Lower leg skin (tissue), 4 donors: ENCODE results near the gene CCDC9. TPM values are rescaled to one million over a fixed set of nuclear protein-coding genes. Genes with fewer than 3 reads are reported as not detected.
A peak's percentile ranks its signal among the peaks of the same experiment; 100 is the strongest.

Experiments used
- DNase-seq, 2 donors: peaks; one replicate each; pipeline ENCODE4 v3.0.0-alpha.2; 2019; ENCODE audit warnings: low spot score in 2 of 2
- H3K4me3 ChIP-seq: fragments of 200-600 bp; sonication (generic); 2 replicates; pipeline ENCODE4 v1.5.1; 2017; ENCODE audit warnings: mild to moderate bottlenecking, low read depth; ENCODE audit not compliant: poor library complexity, severe bottlenecking
- POLR2A ChIP-seq, 2 donors: fragments of 450-650 bp; IDR thresholded peaks; one replicate each; pipeline ENCODE4 v1.6.1; 2016 to 2017; ENCODE audit warnings: antibody characterized with exemption in 2 of 2, mild to moderate bottlenecking in 1 of 2, moderate library complexity in 1 of 2
- WGBS, 2 donors: methylation state at CpG; one replicate each; pipeline ENCODE4 v1.1.5; 2018; 5-methylcytosine and 5-hydroxymethylcytosine counted together
- intact Hi-C: fragments of 100-400 bp; cut with DNase I; formaldehyde crosslinking; loops from one replicate; pipeline ENCODE4 v1.15.0; 2023; ENCODE audit warnings: low total_unique reads
- total RNA-seq, 4 donors: library from RNA; depleted of rRNA; stranded (reverse); fragments of >200 nt; gene quantifications; one replicate each; pipeline ENCODE4 v1.1.0, GENCODE V29; 2016
- TF ChIP-seq, protein P1 (sequence below), 3 donors: fragments of 450-650 bp; IDR thresholded peaks; one replicate each; pipeline ENCODE4 v1.5.1; 2016; ENCODE audit warnings: antibody characterized with exemption in 3 of 3, mild to moderate bottlenecking in 3 of 3, moderate library complexity in 2 of 3

CCDC9 gene
- total RNA-seq, 4 donors from 2014 or later = 26.4 to 46.6 (median 33.7) TPM

DNA sequence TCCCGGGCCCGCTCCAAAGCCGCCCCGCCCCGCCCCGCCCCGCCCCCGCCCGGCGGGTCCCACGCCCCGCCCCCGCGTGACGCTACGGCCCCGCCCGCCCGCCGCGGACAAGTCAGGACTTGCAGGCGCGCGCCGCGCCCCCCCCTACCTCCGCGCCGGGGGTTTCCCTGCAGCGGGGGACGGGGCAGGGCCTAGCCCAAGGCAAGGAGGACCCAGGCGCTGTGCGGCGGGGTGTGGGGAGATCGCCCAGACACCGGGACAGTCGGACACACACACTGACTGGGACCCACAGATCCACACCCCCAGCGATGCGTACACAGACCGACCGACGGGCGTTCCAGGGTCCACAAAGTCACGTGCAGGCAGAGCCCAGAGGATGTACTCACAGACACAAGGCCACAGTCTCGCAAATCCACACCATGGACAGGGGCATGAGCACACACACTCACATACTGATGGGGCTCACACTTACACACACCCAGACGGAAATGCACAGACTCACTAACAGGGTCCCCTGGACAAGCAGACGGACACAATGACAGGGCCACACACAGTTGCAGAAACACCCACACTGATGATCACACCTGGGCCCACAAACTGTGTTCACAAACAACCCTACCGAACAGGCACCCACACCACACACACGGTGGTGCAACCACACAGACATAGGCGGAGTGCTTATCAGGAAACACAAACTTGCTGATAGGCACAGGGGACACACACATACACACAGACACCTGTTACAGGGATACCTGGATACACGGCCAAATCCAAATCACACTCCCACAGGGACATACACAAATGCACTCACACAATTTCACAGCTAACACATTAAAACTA lies 24.9 kb upstream of the CCDC9 start:
- intact Hi-C loops = no loop called here
- H3K4me3 ChIP-seq = no peak overlapping the region
- DNase-seq = peak; percentile 74 to 97
- no peak for TF ChIP-seq POLR2A (IDR thresholded peaks at IDR 0.05)
- TF ChIP-seq, protein P1, sequence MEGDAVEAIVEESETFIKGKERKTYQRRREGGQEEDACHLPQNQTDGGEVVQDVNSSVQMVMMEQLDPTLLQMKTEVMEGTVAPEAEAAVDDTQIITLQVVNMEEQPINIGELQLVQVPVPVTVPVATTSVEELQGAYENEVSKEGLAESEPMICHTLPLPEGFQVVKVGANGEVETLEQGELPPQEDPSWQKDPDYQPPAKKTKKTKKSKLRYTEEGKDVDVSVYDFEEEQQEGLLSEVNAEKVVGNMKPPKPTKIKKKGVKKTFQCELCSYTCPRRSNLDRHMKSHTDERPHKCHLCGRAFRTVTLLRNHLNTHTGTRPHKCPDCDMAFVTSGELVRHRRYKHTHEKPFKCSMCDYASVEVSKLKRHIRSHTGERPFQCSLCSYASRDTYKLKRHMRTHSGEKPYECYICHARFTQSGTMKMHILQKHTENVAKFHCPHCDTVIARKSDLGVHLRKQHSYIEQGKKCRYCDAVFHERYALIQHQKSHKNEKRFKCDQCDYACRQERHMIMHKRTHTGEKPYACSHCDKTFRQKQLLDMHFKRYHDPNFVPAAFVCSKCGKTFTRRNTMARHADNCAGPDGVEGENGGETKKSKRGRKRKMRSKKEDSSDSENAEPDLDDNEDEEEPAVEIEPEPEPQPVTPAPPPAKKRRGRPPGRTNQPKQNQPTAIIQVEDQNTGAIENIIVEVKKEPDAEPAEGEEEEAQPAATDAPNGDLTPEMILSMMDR (IDR thresholded peaks at IDR 0.05) = peak in 1 of 3 donors; percentile 49
- WGBS, 2 donors = 5 to 17% methylated on average over 14 to 45 of the region's 51 CpGs

DNA sequence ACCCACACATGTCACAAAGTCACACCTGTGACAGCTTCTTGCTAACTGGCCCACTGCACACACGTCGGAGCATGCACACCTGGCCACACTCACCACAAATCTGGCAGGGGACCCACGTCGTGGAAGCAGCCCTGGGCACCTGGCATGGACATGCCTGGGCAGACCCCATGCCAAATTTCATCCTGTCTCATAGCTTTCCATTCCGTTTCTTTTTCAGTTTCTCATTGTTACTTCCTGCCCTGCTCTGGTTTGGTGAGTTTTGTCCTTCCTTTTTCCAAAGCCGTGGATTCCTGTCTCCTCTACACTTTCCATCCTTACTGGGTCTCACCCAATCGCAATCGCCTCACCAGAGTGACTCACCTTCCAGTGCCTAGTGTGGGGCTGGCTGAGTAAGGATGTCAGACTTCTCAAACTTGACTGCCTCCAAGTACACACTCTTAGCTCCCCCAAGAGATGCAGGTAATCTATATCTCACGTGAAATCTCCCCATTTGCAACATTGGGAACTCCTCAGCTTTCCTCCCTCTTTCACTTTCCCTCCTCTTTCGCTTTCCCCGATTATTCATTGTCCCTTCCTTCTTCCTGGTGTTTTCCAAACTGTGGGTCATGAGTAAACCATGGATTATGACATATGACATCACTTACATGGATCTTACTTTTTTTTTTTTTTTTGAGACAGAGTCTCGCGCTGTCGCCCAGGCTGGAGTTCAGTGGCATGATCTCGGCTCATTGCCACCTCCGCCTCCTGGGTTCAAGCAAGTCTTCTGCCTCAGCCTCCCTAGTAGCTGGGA lies 23.7 kb upstream of the CCDC9 start:
- H3K4me3 ChIP-seq = no peak overlapping the region
- no peak for DNase-seq
- no peak for TF ChIP-seq POLR2A (IDR thresholded peaks at IDR 0.05)
- TF ChIP-seq, protein P1 (IDR thresholded peaks at IDR 0.05) = no peak
- intact Hi-C loops = no loop called here
- WGBS, 2 donors = 22 to 24% methylated on average over 16 of the region's 16 CpGs

DNA sequence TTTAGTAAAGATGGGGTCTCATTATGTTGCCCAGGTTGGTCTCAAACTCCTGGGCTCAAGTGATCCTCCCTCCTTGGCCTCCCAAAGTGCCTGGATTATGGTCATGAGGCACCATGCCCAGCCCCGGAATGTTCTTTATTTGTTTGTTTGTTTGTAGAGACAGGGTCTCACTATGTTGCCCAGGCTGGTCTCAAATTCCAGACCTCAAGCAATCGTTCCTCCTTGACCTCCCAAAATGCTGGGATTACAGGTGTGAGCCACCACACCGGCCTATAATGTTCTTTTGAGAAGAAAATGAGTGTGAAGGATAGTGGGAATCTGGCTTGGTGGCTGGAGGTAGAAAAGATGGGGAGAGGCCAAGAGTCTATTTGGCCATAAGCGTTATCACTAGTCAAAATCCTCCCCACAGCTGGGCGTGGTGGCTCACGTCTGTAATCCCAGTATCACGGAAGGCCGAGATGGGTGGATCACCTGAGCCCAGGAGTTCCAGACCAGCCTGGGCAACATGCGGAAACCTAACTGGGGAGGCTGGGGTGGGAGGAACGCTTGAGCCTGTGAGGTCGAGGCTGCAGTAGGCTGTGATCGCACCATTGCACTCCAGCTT lies 20.2 kb upstream of the CCDC9 start:
- no peak overlapping the region for H3K4me3 ChIP-seq
- 78 to 82% methylated on average over 12 of the region's 12 CpGs for WGBS, 2 donors
- intact Hi-C loops = no loop called here
- TF ChIP-seq POLR2A (IDR thresholded peaks at IDR 0.05) = no peak
- TF ChIP-seq, protein P1 (IDR thresholded peaks at IDR 0.05) = no peak
- DNase-seq = no peak

DNA sequence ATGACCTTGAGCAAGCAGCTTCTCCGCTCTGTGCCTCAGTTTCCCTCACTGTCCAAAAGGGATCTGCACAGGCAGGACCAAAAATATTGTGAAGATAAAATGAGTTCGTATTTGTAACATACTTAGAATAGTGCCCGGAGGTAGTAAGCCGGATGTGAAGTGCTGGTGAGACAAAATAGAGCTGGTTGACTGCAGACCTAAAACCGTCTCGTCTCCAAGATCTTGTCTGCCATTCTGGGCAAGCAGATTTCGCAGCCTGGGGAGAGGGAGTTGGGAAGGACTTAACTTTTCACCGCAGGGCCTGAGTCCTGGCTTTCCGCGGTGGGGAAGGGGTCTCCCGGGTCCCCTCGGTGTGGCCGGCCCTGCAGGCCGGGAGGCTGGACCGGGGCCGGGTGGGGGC lies 17.2 kb upstream of the CCDC9 start:
- no peak for TF ChIP-seq POLR2A (IDR thresholded peaks at IDR 0.05)
- intact Hi-C loops = no loop called here
- DNase-seq = no peak
- no peak overlapping the region for H3K4me3 ChIP-seq
- WGBS, 2 donors = 11 to 18% methylated on average over 8 to 14 of the region's 16 CpGs

DNA sequence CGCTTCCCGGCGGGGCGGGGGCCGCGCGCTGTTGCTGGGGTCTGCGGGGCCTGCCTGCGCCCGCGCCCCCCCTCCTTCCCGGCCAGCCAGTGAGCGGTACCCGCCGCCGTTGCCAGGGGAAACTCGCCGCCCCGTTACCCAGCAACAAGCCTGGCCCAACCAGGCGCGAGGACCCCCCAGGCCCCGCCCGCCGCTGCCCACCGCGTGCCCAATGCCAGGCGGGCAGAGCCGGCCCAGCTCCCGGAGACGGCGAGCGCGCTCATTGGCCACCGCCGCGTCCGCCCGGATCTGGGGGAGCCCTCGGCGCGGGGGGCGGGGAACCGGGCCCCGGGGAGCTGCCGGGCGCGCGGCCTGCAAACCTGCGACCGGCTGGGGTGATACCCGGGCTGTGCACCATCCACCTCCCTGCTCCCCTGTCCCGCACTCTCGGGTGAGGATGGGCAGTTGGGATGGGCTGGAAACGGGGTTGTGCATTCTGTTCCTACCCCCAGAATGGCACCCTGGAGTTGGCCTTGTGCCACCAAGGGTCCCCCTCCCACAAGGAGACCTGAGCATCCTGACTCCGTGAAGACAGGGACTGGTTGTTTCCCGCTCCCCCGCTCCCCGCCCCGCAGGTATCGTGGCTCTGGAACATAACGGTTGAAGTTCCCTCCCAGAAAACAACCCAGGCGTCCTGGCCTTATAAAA lies 16.6 kb upstream of the CCDC9 start:
- H3K4me3 ChIP-seq = no peak overlapping the region
- 1 to 7% methylated on average over 10 to 33 of the region's 62 CpGs for WGBS, 2 donors
- DNase-seq = peak in 1 of 2 donors; percentile 89
- no peak for TF ChIP-seq POLR2A (IDR thresholded peaks at IDR 0.05)
- TF ChIP-seq, protein P1 (IDR thresholded peaks at IDR 0.05) = no peak
- intact Hi-C loops = no loop called here
